NCI-H2196 (cell line): ENCODE measurements around the gene TMEM253.

Experiments used
- DNase-seq: peaks from one replicate; lab custom pipeline; 2025; ENCODE audit not compliant: unreplicated experiment; lab: John Stamatoyannopoulos, UW

TMEM253 gene

DNA sequence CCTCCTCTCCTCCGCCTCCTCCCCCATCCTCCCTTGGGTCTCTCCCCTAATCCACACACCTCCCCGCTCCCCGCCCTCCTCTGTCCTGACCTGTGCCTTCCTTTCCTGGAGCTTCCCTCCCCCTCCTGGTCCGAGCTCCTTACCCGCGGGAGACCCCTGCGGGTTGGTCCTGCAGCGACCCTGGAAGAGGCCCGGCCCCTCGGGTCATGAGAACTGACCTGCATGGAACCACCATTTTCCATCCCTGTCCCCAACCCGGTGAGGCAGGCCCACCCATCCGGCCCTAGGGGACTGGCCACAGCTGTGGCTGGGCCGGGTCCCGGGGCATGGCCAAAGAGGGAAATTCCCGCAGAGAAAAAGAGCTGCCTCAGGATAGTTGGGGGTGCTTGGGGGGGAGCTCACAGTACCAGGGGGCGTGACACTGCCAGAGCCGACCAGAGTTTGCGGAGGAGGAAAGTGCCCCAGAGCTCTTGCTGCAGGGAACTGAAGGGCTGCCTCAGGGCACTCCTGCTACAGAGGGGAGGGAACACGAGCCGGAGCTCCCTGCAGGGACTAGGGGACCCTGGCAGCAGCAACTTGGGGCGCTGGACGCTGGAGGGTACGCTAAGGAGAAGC, 30.1 kb upstream of the TMEM253 start:
- peak; percentile 42 for DNase-seq

DNA sequence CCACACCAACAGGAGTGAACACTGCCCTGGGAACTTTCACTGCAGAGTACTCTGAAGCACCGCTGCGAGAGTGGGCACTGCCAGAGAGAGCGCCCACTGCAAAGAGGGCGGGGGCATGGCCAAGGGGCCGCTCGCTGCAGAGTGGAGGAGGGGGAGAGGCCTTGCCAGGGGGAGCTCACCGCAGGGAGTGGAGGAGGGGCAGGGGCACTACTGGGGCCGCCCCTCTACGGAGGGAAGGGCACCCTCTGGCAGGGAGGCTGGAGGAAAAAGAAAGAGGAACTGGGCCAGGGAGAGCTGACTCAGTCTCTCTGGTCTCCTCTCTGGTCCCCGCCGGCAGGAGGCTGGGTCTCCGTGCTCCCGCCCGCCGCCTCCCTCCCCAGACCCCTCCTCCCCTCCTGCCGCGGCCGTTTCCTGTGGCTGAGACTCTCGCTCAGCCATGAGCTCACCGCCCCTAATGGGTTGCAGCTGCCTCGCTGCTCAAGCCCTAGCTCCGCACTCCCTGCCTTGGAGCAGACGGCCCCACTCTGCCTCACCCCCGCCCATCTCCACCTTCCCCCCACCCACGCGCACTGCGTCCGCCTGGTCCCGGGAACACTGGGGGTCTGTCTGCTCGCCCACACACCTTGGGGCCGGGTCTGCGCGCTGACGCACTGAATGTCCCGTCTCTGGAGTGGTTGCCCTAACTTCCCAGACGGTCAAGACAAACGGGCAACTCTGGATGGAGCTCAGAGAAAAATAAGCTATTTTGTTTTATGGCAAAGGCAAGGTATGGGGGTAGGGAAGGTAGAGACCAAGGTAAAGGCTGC, 29.4 kb upstream of the TMEM253 start:
- peak; percentile 85 for DNase-seq

DNA sequence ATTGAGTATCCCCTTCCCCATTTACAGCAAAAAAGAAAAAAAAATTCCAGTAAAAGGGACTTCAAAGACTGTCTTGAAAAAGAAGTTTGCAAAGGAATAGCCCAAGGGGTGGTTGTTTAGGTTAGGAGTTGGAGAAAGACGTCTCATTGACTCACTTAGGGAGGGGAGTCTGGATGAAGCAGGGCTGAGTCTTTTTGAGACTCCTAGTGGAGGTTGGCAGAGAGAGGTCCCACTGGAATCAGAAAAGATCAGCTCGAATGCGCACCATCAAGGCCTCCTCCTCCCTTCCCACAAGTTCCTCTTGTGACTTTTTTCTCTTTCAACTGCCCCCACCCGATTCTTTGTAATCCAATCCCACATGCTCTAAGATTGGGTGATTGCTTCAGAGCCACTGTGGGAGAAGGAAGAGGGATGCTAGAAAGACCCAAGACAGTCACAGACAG, 28.8 kb upstream of the TMEM253 start:
- no peak for DNase-seq

DNA sequence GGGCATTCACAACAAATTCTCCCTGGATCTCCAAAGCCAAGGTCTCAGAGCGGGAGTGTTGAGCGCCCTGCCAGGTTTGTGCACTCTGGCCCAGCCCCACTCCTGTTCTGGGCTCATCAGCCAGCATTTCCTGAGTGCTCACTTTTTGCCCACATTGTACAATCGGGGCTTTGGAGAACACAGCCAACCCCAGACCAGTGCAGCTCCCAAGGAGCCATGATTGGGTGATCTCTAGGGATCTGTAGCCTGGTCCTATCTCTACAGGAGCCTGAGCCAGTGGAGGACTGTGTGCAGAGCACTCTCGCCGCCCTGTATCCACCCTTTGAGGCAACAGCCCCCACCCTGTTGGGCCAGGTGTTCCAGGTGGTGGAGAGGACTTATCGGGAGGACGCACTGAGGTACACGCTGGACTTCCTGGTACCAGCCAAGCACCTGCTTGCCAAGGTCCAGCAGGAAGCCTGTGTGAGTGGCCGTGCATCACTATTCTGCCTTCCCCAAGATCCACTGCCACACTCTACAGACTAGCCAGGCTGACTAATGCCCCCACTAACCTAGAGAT, 28.0 kb upstream of the TMEM253 start:
- peak; percentile 47 for DNase-seq

DNA sequence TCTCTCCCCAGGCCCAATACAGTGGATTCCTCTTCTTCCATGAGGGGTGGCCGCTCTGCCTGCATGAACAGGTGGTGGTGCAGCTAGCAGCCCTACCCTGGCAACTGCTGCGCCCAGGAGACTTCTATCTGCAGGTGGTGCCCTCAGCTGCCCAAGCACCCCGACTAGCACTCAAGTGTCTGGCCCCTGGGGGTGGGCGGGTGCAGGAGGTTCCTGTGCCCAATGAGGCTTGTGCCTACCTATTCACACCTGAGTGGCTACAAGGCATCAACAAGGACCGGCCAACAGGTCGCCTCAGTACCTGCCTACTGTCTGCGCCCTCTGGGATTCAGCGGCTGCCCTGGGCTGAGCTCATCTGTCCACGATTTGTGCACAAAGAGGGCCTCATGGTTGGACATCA, 26.9 kb upstream of the TMEM253 start:
- DNase-seq: no peak

DNA sequence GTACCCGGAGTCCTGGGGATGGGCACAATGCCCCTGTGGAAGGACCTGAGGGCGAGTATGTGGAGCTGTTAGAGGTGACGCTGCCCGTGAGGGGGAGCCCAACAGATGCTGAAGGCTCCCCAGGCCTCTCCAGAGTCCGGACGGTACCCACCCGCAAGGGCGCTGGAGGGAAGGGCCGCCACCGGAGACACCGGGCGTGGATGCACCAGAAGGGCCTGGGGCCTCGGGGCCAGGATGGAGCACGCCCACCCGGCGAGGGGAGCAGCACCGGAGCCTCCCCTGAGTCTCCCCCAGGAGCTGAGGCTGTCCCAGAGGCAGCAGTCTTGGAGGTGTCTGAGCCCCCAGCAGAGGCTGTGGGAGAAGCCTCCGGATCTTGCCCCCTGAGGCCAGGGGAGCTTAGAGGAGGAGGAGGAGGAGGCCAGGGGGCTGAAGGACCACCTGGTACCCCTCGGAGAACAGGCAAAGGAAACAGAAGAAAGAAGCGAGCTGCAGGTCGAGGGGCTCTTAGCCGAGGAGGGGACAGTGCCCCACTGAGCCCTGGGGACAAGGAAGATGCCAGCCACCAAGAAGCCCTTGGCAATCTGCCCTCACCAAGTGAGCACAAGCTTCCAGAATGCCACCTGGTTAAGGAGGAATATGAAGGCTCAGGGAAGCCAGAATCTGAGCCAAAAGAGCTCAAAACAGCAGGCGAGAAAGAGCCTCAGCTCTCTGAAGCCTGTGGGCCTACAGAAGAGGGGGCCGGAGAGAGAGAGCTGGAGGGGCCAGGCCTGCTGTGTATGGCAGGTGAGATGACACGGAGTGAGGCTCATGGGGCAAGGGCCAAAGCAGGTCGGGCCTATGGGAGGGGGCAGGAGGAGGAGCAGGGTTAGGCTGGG, 26.2 kb upstream of the TMEM253 start:
- no peak for DNase-seq

DNA sequence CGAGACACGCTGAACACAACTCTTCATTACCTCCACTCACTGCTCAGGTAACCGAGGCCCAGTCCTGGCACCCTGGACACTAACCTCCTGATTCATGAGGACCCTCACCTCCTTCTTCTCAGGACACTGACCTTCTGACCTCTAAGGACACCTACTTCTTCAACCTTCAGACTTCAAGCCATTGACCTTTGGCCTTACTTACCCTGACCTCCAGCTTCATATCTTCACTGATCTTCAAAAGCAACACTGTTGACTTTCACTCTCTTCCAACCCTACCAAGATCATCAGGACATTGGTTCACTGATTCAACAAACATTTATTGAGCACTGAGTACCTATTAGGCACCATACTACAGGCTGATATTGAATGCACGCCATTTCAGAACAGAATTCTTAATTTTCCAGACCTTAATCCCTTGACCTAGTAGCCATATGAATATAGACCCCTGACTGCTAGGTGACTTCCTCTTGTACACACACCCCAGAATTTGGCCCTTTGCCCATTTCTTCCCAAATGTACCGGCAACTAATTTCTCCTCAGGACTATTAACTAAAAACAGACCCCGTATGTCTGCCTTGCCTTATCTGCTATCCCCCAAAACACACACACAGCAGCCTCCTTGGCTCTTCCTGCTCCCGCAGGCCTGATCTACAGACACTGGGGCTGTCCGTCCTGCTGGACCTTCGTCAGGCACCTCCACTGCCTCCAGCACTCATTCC, 25.0 kb upstream of the TMEM253 start:
- no peak for DNase-seq

DNA sequence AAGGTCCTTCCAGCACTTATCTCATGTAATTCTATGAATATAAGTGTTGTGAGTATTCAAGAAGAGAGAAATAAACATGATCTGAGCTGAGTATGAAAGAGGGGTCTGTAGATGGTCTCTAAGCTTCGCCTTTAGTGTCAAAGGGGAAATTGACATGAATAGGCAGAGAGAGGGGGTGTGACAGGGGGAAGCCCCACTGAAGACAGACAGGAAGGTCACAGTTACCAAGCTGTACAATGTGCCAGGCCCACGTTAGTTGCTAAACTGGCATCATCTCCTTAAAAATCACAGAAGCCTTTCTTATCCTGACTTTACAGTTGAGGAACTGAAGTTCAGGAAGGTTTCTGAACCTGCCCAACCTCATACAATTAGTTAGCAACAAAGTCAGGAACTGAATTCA, 23.2 kb upstream of the TMEM253 start:
- DNase-seq: no peak

DNA sequence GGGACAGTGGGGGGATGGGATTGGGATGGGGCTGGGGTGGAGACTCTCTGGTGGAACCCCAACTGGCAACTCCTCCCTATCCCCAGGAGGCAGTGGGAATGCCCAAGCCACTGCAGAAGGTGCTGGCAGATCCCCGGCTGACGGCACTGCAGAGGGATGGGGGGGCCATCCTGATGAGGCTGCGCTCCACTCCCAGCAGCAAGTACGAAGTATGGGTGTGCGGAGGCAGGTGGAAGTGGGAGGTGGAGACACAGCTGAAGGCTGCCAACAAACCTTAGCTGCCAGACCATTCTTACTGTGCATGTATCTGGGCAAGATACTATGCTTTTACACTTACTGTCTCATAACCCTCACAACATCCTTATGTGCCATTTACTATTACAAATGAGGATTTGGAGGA, 22.6 kb upstream of the TMEM253 start:
- DNase-seq: no peak

DNA sequence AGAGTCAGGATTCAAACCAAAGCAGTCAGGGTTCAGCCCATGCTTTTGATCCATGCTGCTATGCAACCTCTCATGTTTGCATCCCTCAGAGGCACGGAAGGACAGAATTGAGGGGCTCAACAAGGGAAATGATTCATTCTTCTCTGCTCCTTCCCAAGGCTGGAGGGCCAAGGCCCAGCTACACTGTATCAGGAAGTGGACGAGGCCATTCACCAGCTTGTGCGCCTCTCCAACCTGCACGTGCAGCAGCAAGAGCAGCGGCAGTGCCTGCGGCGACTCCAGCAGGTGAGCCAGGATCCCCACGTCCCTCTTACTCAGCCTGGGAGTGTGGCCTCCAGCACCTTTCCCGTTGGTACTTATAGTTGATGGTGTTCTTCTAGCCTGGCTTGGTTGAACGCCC, 22.1 kb upstream of the TMEM253 start:
- no peak for DNase-seq

DNA sequence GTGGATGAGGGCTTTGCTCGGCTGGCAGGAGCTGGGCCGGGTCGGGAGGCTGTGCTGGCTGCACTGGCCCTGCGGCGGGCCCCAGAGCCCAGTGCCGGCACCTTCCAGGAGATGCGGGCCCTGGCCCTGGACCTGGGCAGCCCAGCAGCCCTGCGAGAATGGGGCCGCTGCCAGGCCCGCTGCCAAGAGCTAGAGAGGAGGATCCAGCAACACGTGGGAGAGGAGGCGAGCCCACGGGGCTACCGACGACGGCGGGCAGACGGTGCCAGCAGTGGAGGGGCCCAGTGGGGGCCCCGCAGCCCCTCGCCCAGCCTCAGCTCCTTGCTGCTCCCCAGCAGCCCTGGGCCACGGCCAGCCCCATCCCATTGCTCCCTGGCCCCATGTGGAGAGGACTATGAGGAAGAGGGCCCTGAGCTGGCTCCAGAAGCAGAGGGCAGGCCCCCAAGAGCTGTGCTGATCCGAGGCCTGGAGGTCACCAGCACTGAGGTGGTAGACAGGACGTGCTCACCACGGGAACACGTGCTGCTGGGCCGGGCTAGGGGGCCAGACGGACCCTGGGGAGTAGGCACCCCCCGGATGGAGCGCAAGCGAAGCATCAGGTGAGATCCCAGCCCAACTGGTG, 19.2 kb upstream of the TMEM253 start:
- DNase-seq: no peak

DNA sequence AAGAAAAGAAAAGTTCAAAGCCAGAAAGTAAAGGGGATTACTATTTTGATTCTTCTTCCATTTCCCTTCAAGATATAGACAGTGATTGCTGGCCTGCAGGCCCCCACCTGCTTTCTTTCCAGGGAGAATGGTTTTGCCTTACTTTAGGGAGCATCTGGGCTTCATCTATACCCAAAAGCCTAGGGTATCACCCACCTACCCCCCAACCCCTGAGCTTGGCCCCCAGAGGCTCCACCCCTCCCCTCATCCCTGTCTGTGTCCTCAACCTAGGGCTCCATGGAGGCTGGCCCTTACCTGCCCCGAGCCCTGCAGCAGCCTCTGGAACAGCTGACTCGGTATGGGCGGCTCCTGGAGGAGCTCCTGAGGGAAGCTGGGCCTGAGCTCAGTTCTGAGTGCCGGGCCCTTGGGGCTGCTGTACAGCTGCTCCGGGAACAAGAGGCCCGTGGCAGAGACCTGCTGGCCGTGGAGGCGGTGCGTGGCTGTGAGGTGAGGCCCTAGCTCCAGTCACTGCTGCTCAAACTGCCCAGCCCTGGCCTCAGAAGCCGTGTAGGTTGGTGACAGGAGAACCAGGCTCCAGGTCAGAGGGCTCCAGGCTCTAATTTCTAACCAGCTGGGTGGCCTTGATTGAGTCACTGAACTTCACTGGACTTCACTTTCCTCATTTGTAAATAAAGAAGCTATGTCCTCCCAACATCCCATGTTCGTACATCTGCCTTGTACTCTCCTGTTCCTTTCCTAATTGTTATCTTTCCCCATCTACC, 17.1 kb upstream of the TMEM253 start:
- no peak for DNase-seq

DNA sequence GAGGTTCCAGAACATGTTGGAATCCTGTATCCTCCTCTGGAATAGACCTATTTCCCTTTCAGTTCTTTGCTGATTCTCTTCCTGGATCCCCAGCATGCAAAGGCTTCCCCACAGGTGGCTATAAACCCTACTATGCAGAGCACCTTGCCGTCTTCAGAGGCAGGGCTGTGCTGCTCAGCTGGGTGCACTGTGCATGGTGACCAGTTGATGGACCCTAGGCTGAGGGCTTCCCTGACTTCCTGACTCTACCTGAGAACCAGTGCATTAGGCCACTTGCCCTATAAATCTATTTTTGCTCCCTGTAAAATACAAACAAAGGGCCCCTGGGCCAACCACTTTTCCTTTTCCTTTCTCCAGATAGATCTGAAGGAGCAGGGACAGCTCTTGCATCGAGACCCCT, 16.5 kb upstream of the TMEM253 start:
- no peak for DNase-seq

DNA sequence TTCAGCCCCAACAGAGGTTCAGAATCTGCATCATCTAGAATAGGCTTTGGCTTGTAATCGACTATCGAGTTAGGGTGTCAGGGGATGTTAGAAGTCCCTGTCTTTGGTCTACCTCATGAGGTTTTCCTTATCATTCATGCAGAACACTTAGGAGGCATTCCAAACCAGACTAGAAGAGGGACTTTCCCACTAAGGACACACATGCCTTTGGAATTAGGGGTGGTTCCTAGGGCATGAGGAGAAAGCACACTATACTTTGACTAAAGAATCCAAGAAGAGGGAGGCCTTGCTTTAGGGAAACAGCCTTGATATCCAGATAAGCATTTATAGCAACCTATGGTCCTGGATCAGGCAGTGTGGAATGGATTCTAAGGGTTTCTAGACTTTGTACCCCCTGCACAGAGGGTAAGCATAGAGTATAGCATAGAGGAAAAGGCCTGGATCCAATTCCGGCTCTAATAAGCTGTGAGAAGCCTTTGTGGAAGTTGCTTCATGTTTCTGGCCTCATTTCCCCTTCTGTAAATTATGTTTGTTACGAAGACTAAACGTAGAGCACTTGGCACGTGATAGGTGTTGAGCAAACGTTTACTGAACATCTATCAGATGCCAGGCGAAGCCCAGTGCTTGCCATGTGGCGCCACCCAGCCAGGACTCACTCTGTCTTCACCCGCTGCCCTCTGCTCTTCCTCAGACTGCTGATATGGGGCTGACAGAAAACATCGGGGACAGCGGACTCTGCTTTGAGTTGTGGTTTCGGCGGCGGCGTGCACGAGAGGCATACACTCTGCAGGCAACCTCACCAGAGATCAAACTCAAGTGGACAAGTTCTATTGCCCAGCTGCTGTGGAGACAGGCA, 15.6 kb upstream of the TMEM253 start:
- DNase-seq: peak; percentile 23

DNA sequence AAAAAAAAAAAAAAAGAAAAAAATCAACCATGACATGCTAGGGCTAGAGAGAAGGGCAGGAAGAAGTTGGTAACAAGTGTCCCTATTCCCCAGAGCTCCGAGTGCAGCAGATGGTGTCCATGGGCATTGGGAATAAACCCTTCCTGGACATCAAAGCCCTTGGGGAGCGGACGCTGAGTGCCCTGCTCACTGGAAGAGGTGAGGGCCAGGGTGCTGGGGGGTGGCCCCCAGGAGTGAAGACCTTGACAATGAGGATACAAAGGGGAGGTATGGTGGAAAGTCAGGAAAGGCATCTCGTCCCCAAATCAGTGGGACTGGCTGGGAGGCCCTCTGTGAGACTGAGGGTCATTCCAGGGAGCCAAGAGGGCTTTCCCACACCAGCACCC, 14.0 kb upstream of the TMEM253 start:
- DNase-seq: no peak

DNA sequence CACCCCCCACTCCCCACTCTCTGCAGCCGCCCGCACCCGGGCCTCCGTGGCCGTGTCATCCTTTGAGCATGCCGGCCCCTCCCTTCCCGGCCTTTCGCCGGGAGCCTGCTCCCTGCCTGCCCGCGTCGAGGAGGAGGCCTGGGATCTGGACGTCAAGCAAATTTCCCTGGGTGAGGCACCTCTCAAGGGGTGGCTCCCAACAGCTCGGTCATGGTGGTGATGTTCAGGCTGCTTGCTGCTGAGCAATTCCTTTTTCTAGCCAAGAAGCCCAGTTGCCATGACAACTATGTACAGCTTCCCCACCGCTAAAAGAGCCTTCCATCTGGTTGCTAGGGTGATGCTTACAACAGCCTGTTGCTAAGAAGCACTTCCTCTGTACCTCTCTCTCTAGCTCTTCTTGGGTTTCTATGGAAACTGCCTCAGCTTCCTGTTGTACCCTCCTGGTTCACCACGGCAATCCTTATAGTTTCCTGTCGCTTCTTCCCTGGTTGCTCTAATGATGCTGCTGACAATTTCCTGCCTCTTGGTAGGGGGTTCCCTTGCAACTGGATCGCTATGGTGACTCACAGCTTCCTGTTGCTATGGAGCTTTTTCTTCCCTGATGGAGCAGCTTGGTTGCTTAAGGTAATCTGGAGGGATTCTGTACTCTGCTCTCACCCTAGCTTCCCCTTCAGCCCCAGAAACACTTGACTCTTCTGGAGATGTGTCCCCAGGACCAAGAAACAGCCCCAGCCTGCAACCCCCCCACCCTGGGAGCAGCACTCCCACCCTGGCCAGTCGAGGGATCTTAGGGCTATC, 13.4 kb upstream of the TMEM253 start:
- peak; percentile 77 for DNase-seq

DNA sequence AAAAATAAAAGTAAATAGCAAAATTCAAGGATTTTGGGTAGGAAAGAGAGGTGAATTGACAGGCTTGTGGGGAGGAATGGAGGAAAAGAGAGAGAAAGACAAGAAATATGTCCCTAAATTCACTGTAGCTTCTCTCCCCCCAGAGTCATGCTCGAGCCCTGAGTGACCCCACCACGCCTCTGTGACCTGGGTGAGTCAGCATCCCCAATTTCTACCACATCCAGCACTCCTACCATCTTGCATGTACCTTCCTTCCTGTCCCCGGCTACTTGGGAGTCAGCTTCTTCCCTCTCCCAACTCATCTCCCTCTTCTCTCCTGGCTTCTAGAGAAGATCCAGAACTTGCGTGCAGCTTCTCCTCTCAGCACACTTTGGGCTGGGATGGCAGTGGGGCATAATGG, 12.2 kb upstream of the TMEM253 start:
- no peak for DNase-seq

DNA sequence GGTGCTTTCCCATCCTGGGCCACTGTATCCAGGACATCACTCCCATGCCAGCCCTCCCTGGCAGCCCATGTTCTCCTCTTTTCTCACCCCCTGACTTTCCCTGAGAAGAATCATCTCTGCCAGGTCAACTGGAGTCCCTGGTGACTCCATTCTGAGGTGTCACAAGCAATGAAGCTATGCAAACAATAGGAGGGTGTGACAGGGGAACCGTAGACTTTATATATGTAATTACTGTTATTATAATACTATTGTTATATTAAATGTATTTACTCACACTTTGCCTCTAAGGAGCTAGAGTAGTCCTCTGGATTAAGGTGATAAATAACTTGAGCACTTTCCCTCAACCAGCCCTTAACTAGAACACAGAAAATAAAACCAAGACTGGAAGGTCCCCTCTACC, 11.6 kb upstream of the TMEM253 start:
- DNase-seq: no peak
